Cardiac muscle cell (in vitro differentiated cells and primary cell): Measurements from ENCODE around the gene TMEM132C. TPM values are rescaled to one million over a fixed set of nuclear protein-coding genes. Genes with fewer than 3 reads are reported as not detected.
A peak's percentile ranks its signal among the peaks of the same experiment; 100 is the strongest.

ENCODE experiments used
- DNase-seq, 2 donors: peaks; one replicate each; pipeline versions ENCODE4 v3.0.0 to v3.0.0-alpha.2; 2010 to 2017; ENCODE audit warnings: low read depth in 1 of 2, low spot score in 1 of 2
- H3K27ac ChIP-seq: fragments of 200-600 bp; sonication (generic); 2 replicates; pipeline ENCODE4 v1.5.1; 2016
- H3K27me3 ChIP-seq: fragments of 200-600 bp; sonication (generic); 2 replicates; pipeline ENCODE4 v1.6.0; 2016; ENCODE audit warnings: control low read depth
- H3K36me3 ChIP-seq: fragments of 200-600 bp; sonication (generic); 2 replicates; pipeline ENCODE4 v1.5.1; 2016; ENCODE audit warnings: control low read depth
- H3K4me1 ChIP-seq: fragments of 200-600 bp; sonication (generic); 2 replicates; pipeline ENCODE4 v1.8.1; 2017; ENCODE audit warnings: low read depth, mild to moderate bottlenecking, mixed run types
- H3K4me3 ChIP-seq: fragments of 200-600 bp; sonication (generic); 2 replicates; pipeline ENCODE4 v1.5.1; 2016; ENCODE audit warnings: mild to moderate bottlenecking
- H3K9me3 ChIP-seq: fragments of 200-600 bp; sonication (generic); 2 replicates; pipeline ENCODE4 v1.5.1; 2017; ENCODE audit warnings: low read depth, mild to moderate bottlenecking, control low read depth
- CTCF ChIP-seq: IDR thresholded peaks from 2 replicates; pipeline ENCODE4 v1.5.1; 2012; ENCODE audit warnings: low read depth, mild to moderate bottlenecking, low read length
- polyA plus RNA-seq: library from polyadenylated mRNA; unstranded; fragments of >200 nt; fragmentation: Nextera tagmentation; extraction: Ambion mirVana; gene quantifications from 2 replicates; pipeline ENCODE4 v1.2.1, GENCODE V29; 2016
- total RNA-seq: library from RNA; depleted of rRNA; stranded (reverse); fragments of >200 nt; gene quantifications from 2 replicates; pipeline ENCODE4 v1.2.3, GENCODE V29; 2016

The TMEM132C gene
- total and polyA plus RNA-seq, 2 experiments from 2014 or later: 1.8 to 2.5 TPM

- H3K36me3 ChIP-seq: no peaks in the 10 kb centered on the region
- no peak overlapping the region for H3K27ac ChIP-seq
- no peaks in the 10 kb centered on the region for H3K9me3 ChIP-seq
- H3K27me3 ChIP-seq: no peaks in the 10 kb centered on the region
- no peaks in the 10 kb centered on the region for H3K4me1 ChIP-seq
- DNase-seq: no peak
- TF ChIP-seq CTCF: no peak
- no peak overlapping the region for H3K4me3 ChIP-seq
These were observed 58.7 kb downstream of the TMEM132C start for GRCh38 chr12:128325646-128326045.

- no peaks in the 10 kb centered on the region for H3K27me3 ChIP-seq
- no peak overlapping the region for H3K4me3 ChIP-seq
- TF ChIP-seq CTCF: no peak
- DNase-seq: no peak
- H3K4me1 ChIP-seq: no peaks in the 10 kb centered on the region
- no peaks in the 10 kb centered on the region for H3K36me3 ChIP-seq
- no peaks in the 10 kb centered on the region for H3K9me3 ChIP-seq
- H3K27ac ChIP-seq: no peak overlapping the region
These were observed 59.4 kb downstream of the TMEM132C start for GRCh38 chr12:128326406-128326805.

- no peak for TF ChIP-seq CTCF
- Histone ChIP-seq H3K27ac (no peak overlapping the region), H3K4me1 (no peaks in the 10 kb centered on the region), H3K27me3 (no peaks in the 10 kb centered on the region), H3K36me3 (no peaks in the 10 kb centered on the region), H3K9me3 (no peaks in the 10 kb centered on the region), H3K4me3 (no peak overlapping the region)
- DNase-seq: no peak
These were observed 62.0 kb downstream of the TMEM132C start for GRCh38 chr12:128328961-128329360.

GRCh38 chr12:128336204-128337070, 69.5 kb downstream of the TMEM132C start:
- Histone ChIP-seq H3K4me3 (no peak overlapping the region), H3K36me3 (no peaks in the 10 kb centered on the region), H3K27me3 (no peaks in the 10 kb centered on the region), H3K27ac (no peak overlapping the region), H3K4me1 (peaks cover 36% of the 10 kb centered on the region), H3K9me3 (no peaks in the 10 kb centered on the region)
- no peak for TF ChIP-seq CTCF
- DNase-seq: no peak

GRCh38 chr12:128337071-128337345, 70.0 kb downstream of the TMEM132C start:
- Histone ChIP-seq H3K9me3 (no peaks in the 10 kb centered on the region), H3K4me3 (no peak overlapping the region), H3K27ac (peak overlapping the region; percentile 26), H3K36me3 (no peaks in the 10 kb centered on the region), H3K4me1 (peaks cover 36% of the 10 kb centered on the region), H3K27me3 (no peaks in the 10 kb centered on the region)
- DNase-seq: no peak
- TF ChIP-seq CTCF: no peak
